K562 (cell line): ENCODE data around the gene FRG1. TPM values are rescaled to one million over a fixed set of nuclear protein-coding genes. Genes with fewer than 3 reads are reported as not detected.

Experiments used
- ATAC-seq: fragments of 200-7000 bp; cut with Tn5 transposase; 3 replicates; pipeline ENCODE4 v1.9.1; 2020; ENCODE audit warnings: moderate library complexity
- BruUV-seq: library from RNA; stranded (reverse); fragments of 400-500 nt; replicated peaks from 2 replicates; lab custom pipeline; 2021; lab: Mats Ljungman, UMichigan
- CTCF ChIA-PET: fragments of 300-600 bp; formaldehyde crosslinking; extraction: SDS; loops from one replicate; lab custom pipeline; 2021; ENCODE audit warnings: low intra/inter-chr PET ratio; lab: Yijun Ruan, JAX
- POLR2A ChIA-PET: fragments of 300-600, 350-650 bp; sonication (Branson Sonifier 250); formaldehyde crosslinking; extraction: SDS; loops from one replicate; lab custom pipeline; 2021; ENCODE audit warnings: antibody characterized with exemption, inconsistent platforms; lab: Yijun Ruan, JAX
- DNase-seq, 4 experiments: peaks; one replicate each; pipeline versions ENCODE4 v3.0.0 to v3.0.0-alpha.2; 2011 to 2018; ENCODE audit warnings: low spot score in 3 of 4, mixed read lengths in 3 of 4; ENCODE audit errors: extremely low read depth in 1 of 4
- FAIRE-seq: peaks from 2 replicates; lab custom pipeline; 2011; peaks lifted over from hg19 to GRCh38; lab: Jason Lieb, UNC
- H2AFZ ChIP-seq: 2 replicates; pipeline ENCODE4 v1.6.0; 2011; ENCODE audit warnings: low read depth, low read length, control low read depth, inconsistent platforms
- H3K27ac ChIP-seq: fragments of 200-600 bp; 3 replicates; pipeline ENCODE4 v1.8.0; 2011; ENCODE audit warnings: low read depth, mild to moderate bottlenecking, control low read depth, inconsistent platforms, low read length, moderate library complexity, mixed read lengths; ENCODE audit errors: extremely low read depth
- H3K27me3 ChIP-seq, 2 experiments: fragments of 300-600 bp in 1 of 2; 2 replicates in 1 of 2; 3 replicates in 1 of 2; pipeline versions ENCODE4 v1.6.0 to v1.8.0; 2011; ENCODE audit warnings: inconsistent platforms in 2 of 2, low read length in 2 of 2, mild to moderate bottlenecking in 1 of 2, mixed read lengths in 1 of 2, moderate library complexity in 1 of 2; ENCODE audit not compliant: control insufficient read depth in 2 of 2, insufficient read depth in 2 of 2
- H3K36me3 ChIP-seq: fragments of 300-600 bp; 3 replicates; pipeline ENCODE4 v1.8.0; 2011; ENCODE audit warnings: mild to moderate bottlenecking, low read length, inconsistent platforms; ENCODE audit not compliant: control insufficient read depth, insufficient read depth
- H3K4me1 ChIP-seq, 2 experiments: fragments of 200-600 bp in 1 of 2; replicated peaks in 1 of 2; 2 replicates in 1 of 2; 3 replicates in 1 of 2; pipeline versions ENCODE4 v1.5.1 to v1.8.0; 2011; ENCODE audit warnings: inconsistent platforms in 2 of 2, low read length in 2 of 2, mild to moderate bottlenecking in 1 of 2, mixed read lengths in 1 of 2, moderate library complexity in 1 of 2; ENCODE audit not compliant: control insufficient read depth in 2 of 2, insufficient read depth in 2 of 2
- H3K4me2 ChIP-seq: 2 replicates; pipeline ENCODE4 v1.6.1; 2011; ENCODE audit warnings: low read length, control low read depth, inconsistent platforms, mixed read lengths; ENCODE audit not compliant: insufficient read depth
- H3K4me3 ChIP-seq: fragments of 200-600 bp; sonication (generic), shearing (Covaris generic); 2 replicates; pipeline ENCODE4 v1.5.1; 2016; ENCODE audit warnings: control low read depth, inconsistent platforms
- H3K79me2 ChIP-seq: fragments of 200-600 bp; 3 replicates; pipeline ENCODE4 v1.8.0; 2011; ENCODE audit warnings: low read length, inconsistent platforms; ENCODE audit not compliant: control insufficient read depth, insufficient read depth
- H3K9ac ChIP-seq, 2 experiments: 2 replicates each; pipeline versions ENCODE4 v1.6.0 to v1.6.1; 2011; ENCODE audit warnings: low read depth in 2 of 2, low read length in 2 of 2, control low read depth in 1 of 2, inconsistent platforms in 1 of 2, mild to moderate bottlenecking in 1 of 2, mixed read lengths in 1 of 2; ENCODE audit not compliant: insufficient read depth in 1 of 2
- H3K9me1 ChIP-seq: one replicate; pipeline ENCODE4 v1.6.0; 2011; ENCODE audit warnings: inconsistent platforms, mild to moderate bottlenecking, low read length, moderate library complexity; ENCODE audit not compliant: control insufficient read depth, insufficient read depth
- H3K9me3 ChIP-seq: replicated peaks from 2 replicates; pipeline ENCODE4 v1.5.1; 2011; ENCODE audit warnings: low read depth, low read length, inconsistent platforms; ENCODE audit not compliant: control insufficient read depth, insufficient read depth
- H4K20me1 ChIP-seq: replicated peaks from 2 replicates; pipeline ENCODE4 v1.6.1; 2011; ENCODE audit warnings: low read length, inconsistent platforms, mixed read lengths; ENCODE audit not compliant: control insufficient read depth, insufficient read depth
- BRF1 ChIP-seq: IDR thresholded peaks from 3 replicates; pipeline ENCODE4 v1.6.1; 2011; ENCODE audit warnings: borderline replicate concordance, mild to moderate bottlenecking; ENCODE audit not compliant: insufficient read length; ENCODE audit errors: extremely low read depth
- CCNT2 ChIP-seq: IDR thresholded peaks from 2 replicates; pipeline ENCODE4 v1.6.1; 2011; ENCODE audit warnings: borderline replicate concordance, low read depth, mild to moderate bottlenecking, moderate library complexity, mixed read lengths, low read length; ENCODE audit not compliant: insufficient read length; ENCODE audit errors: extremely low read depth
- CTCF ChIP-seq, 3 experiments: IDR thresholded peaks in 2 of 3; conservative IDR thresholded peaks in 1 of 3; 2 replicates each; pipeline ENCODE4 v1.5.1; 2011 to 2012; ENCODE audit warnings: low read length in 3 of 3, mild to moderate bottlenecking in 3 of 3, control low read depth in 2 of 3, improper control_type of control experiment in 1 of 3, inconsistent platforms in 1 of 3, low read depth in 1 of 3, mixed read lengths in 1 of 3, moderate library complexity in 1 of 3; ENCODE audit not compliant: insufficient read depth in 2 of 3
- GABPA ChIP-seq: fragments of 200-800 bp; sonication (Bioruptor generic); conservative IDR thresholded peaks from 2 replicates; pipeline ENCODE4 v1.6.1; 2016; ENCODE audit warnings: low read depth, missing genetic modification characterization, missing compliant biosample characterization
- RAD21 ChIP-seq, 2 experiments: fragments of 250-450 bp in 1 of 2; fragments of 450-650 bp in 1 of 2; sonication (Bioruptor Pico) in 1 of 2; formaldehyde crosslinking in 1 of 2; IDR thresholded peaks in 1 of 2; conservative IDR thresholded peaks in 1 of 2; 2 replicates each; pipeline versions ENCODE4 v1.4.0 to v1.8.0; 2020 to 2022; ENCODE audit warnings: mild to moderate bottlenecking in 2 of 2, moderate library complexity in 1 of 2
- RNF219 ChIP-seq: fragments of 250-450 bp; sonication (Bioruptor Pico); IDR thresholded peaks from 2 replicates; pipeline ENCODE4 v1.5.0; 2022; ENCODE audit warnings: mild to moderate bottlenecking
- ZNF12 ChIP-seq: sonication (generic); formaldehyde crosslinking; IDR thresholded peaks from 2 replicates; pipeline ENCODE4 v1.4.0; 2020; ENCODE audit warnings: mild to moderate bottlenecking, missing genetic modification reagents
- WGBS: fragments of 100-300 bp; shearing (Covaris generic); methylation state at CpG from one replicate; pipeline ENCODE4 v1.1.6; 2016; ENCODE audit warnings: low coverage, mixed read lengths; ENCODE audit not compliant: insufficient coverage; ENCODE audit errors: missing lambda C conversion rate; 5-methylcytosine and 5-hydroxymethylcytosine counted together
- in situ Hi-C: fragments of 300-500 bp; cut with MboI; formaldehyde crosslinking; loops from 4 replicates; pipeline ENCODE4 v1.15.0; 2018; ENCODE audit warnings: inconsistent platforms, mixed read lengths
- intact Hi-C: fragments of 100-400 bp; cut with micrococcal nuclease; formaldehyde crosslinking; loops from 2 replicates; pipeline ENCODE4 v1.14.2; 2022
- polyA plus RNA-seq, 8 experiments: library from polyadenylated mRNA; depleted of rRNA in 4 of 8; stranded (reverse) in 5 of 8; unstranded in 3 of 8; fragments of >200 nt; fragmentation: Nextera tagmentation in 2 of 8; fragmentation: Illumina TruSeq in 1 of 8; extraction: Ambion mirVana in 2 of 8; extraction: Trizol in 1 of 8; gene quantifications; 2 replicates each; pipeline versions ENCODE4 v1.2.1 to v1.2.3, GENCODE V29; 2011 to 2014; ENCODE audit warnings: inconsistent platforms in 1 of 8, missing spikeins in 1 of 8
- total RNA-seq, 7 experiments: library from RNA; depleted of rRNA in 6 of 7; stranded (reverse); fragments of >200 nt in 6 of 7; fragmentation: Illumina TruSeq in 2 of 7; extraction: Trizol in 2 of 7; gene quantifications; 2 replicates each; pipeline versions ENCODE4 v1.2.1 to v1.2.3, GENCODE V29; 2011 to 2021; ENCODE audit warnings: low replicate concordance in 1 of 7

Gene FRG1
- total and polyA plus RNA-seq, 9 of the 15 experiments (the other 6 are each of a cell fraction or from before 2014, with no cell fraction given), result 36.4 to 203 (median 112) TPM

GRCh38 chr4:189973646-189974045 is 33.0 kb downstream of the FRG1 start:
- H3K9ac ChIP-seq, result no peak overlapping the region
- intact Hi-C loops (no loop called here), in situ Hi-C loops (no loop called here)
- no peaks in the 10 kb centered on the region for H3K9me3 ChIP-seq
- ChIA-PET CTCF (no interaction called here), POLR2A (no interaction called here)
- DNase-seq (no peak), ATAC-seq (no peak), FAIRE-seq (no peak)
- no peaks in the 10 kb centered on the region for H4K20me1 ChIP-seq
- H2AFZ ChIP-seq, result no peak overlapping the region
- no peak overlapping the region for H3K27ac ChIP-seq
- H3K27me3 ChIP-seq, result no peaks in the 10 kb centered on the region
- no TSS peak for BruUV-seq
- no peak overlapping the region for H3K4me3 ChIP-seq
- no peaks in the 10 kb centered on the region for H3K36me3 ChIP-seq
- H3K9me1 ChIP-seq, result no peaks in the 10 kb centered on the region
- no peak for TF ChIP-seq GABPA (tag)
- TF ChIP-seq ZNF12 (CRISPR knock-in tag), result no peak
- TF ChIP-seq RNF219 (CRISPR knock-in tag), result no peak
- no peak overlapping the region for H3K4me2 ChIP-seq
- H3K4me1 ChIP-seq, result no peaks in the 10 kb centered on the region
- H3K79me2 ChIP-seq, result no peaks in the 10 kb centered on the region

DNA sequence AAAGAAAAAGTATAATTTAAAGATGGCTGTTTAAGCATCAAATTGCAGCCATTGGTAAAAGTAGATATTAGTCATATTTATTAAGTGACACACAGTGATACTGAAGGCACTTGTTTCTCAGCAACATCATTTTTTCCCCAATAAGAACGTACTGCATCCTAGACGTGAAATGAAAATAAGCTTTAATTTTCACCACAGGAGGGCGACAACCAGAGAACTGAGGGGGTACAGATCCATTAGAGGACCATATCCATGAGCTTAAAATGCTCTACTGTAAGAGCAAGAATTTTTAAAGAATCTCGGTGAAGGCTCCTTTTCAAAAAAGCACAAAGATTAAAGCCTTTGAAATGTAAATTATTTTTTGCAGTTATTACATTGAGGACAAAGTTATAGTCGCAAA is 33.4 kb downstream of the FRG1 start:
- 2% methylated on average over 5 of the region's 5 CpGs for WGBS
- no peaks in the 10 kb centered on the region for H3K36me3 ChIP-seq
- no peak overlapping the region for H3K4me3 ChIP-seq
- H3K9me3 ChIP-seq, result no peaks in the 10 kb centered on the region
- H3K27ac ChIP-seq, result no peak overlapping the region
- ATAC-seq (no peak), FAIRE-seq (no peak), DNase-seq (peak; percentile 17 to 35 (median 30))
- no peaks in the 10 kb centered on the region for H3K27me3 ChIP-seq
- in situ Hi-C loops, result no loop called here
- H4K20me1 ChIP-seq, result no peaks in the 10 kb centered on the region
- H2AFZ ChIP-seq, result no peak overlapping the region
- no peak overlapping the region for H3K4me2 ChIP-seq
- CTCF ChIA-PET, result no interaction called here
- POLR2A ChIA-PET, result no interaction called here
- H3K9me1 ChIP-seq, result no peaks in the 10 kb centered on the region
- TF ChIP-seq CTCF (IDR thresholded peaks at IDR 0.05 in 2 of 3, conservative IDR thresholded peaks at IDR 0.05 in 1 of 3; ENCODE audit: insufficient read depth in 2 of 3, low read depth in 1 of 3, low read length in 3 of 3) (peak; percentile 17 to 47 (median 26); a peak in 3 of 6 replicates), RAD21 (CRISPR knock-in tag; conservative IDR thresholded peaks at IDR 0.05 in 1 of 2, IDR thresholded peaks at IDR 0.05 in 1 of 2) (peak in 1 of 2 experiments; percentile 27; a peak in 2 of 4 replicates), BRF1 (no peak), CCNT2 (no peak)
- no peaks in the 10 kb centered on the region for H3K79me2 ChIP-seq
- no TSS peak for BruUV-seq
- no peaks in the 10 kb centered on the region for H3K4me1 ChIP-seq
- no peak overlapping the region for H3K9ac ChIP-seq
- intact Hi-C loops, result no loop called here
